Spleen (tissue), 7 donors: ENCODE results near the gene ARHGEF10L.

ENCODE experiments used
- POLR2A ChIP-seq, 3 donors: fragments of 450-650 bp; IDR thresholded peaks; one replicate each; pipeline ENCODE4 v1.5.1; 2017; ENCODE audit warnings: antibody characterized with exemption in 3 of 3, mild to moderate bottlenecking in 1 of 3
- TF ChIP-seq, protein P1 (sequence below), 11 experiments: fragments of 200-600 bp in 7 of 11; fragments of 450-650 bp in 4 of 11; sonication (generic) in 4 of 11; IDR thresholded peaks in 8 of 11; conservative IDR thresholded peaks in 3 of 11; 1 replicate in 7 of 11; 2 replicates in 4 of 11; pipeline versions ENCODE4 v1.4.0 to v1.8.0; 2016 to 2021; ENCODE audit warnings: antibody characterized with exemption in 11 of 11, inconsistent platforms in 4 of 11, mild to moderate bottlenecking in 1 of 11
- donor health status: DM: no; HTN: no; CAD: no; lungs with moderate emphysema.
- donor health status: DM: no; HTN: no; CAD: no.
- donor health status: DM: no; HTN: no; CAD: no.

DNA sequence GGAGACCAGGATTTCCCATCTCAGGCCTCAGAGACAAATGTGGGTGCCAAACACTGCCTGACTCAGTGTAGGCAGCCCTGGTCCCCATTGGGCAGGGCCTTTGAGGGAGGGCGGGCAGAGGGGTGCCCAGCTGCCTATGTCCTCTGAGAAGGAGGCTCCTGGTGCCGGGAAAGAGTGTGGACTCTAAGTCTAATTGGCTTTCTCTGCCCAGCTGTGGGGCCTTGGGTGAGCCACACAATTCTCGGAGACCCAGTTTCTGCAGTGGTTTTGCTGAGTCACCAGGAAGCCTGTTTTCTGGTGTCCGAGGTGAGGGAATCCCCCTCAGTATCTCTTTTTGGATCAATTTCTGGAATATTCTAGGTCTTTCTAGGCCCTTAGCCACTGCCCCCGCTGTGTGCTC is 180.4 kb downstream of the ARHGEF10L start:
- TF ChIP-seq, protein P1, sequence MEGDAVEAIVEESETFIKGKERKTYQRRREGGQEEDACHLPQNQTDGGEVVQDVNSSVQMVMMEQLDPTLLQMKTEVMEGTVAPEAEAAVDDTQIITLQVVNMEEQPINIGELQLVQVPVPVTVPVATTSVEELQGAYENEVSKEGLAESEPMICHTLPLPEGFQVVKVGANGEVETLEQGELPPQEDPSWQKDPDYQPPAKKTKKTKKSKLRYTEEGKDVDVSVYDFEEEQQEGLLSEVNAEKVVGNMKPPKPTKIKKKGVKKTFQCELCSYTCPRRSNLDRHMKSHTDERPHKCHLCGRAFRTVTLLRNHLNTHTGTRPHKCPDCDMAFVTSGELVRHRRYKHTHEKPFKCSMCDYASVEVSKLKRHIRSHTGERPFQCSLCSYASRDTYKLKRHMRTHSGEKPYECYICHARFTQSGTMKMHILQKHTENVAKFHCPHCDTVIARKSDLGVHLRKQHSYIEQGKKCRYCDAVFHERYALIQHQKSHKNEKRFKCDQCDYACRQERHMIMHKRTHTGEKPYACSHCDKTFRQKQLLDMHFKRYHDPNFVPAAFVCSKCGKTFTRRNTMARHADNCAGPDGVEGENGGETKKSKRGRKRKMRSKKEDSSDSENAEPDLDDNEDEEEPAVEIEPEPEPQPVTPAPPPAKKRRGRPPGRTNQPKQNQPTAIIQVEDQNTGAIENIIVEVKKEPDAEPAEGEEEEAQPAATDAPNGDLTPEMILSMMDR (IDR thresholded peaks at IDR 0.05 in 8 of 11, conservative IDR thresholded peaks at IDR 0.05 in 3 of 11) = no peak
- no peak for TF ChIP-seq POLR2A (IDR thresholded peaks at IDR 0.05)
